Measurements from ENCODE around the gene GTF2A1.

GRCh38 chr14:81211844-81212243 is 8.9 kb downstream of the GTF2A1 start:
- TF ChIP-seq CTCF (IDR thresholded peaks at IDR 0.05): peak in 3 of 6 experiments; percentile 10 to 28 (median 14)
- TF ChIP-seq POLR2A (IDR thresholded peaks at IDR 0.05): no peak
